ENCODE measurements around the gene EID1. TPM values are rescaled to one million over a fixed set of nuclear protein-coding genes. Genes with fewer than 3 reads are reported as not detected.

Gene EID1
- total RNA-seq, 4 donors from 2014 or later, result 57.6 to 88.6 (median 84.7) TPM

DNA sequence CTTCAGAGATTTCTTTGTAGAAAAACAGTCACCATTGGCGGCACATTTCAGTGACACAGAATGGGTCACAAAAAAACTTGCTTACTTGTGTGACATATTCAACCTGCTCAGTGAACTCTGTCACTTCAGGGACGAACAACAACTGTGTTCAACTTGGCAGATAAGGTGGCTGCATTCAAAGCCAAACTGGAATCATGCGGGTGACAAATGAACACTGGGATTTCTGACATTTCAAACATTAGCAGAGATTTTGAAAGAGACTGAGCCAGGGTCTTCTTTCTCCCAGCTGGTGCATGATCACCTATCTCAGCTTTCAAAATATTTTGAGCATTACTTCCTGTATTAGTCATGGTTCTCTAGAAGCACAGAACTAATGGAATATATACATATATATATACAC, 1.9 kb upstream of the EID1 start:
- Histone ChIP-seq H3K27me3 (no peaks in the 10 kb centered on the region), H3K27ac (no peak overlapping the region), H3K4me3 (no peak overlapping the region), H3K36me3 (no peaks in the 10 kb centered on the region), H3K4me1 (peaks cover 15% of the 10 kb centered on the region), H3K9me3 (no peaks in the 10 kb centered on the region)
- TF ChIP-seq, protein P1, sequence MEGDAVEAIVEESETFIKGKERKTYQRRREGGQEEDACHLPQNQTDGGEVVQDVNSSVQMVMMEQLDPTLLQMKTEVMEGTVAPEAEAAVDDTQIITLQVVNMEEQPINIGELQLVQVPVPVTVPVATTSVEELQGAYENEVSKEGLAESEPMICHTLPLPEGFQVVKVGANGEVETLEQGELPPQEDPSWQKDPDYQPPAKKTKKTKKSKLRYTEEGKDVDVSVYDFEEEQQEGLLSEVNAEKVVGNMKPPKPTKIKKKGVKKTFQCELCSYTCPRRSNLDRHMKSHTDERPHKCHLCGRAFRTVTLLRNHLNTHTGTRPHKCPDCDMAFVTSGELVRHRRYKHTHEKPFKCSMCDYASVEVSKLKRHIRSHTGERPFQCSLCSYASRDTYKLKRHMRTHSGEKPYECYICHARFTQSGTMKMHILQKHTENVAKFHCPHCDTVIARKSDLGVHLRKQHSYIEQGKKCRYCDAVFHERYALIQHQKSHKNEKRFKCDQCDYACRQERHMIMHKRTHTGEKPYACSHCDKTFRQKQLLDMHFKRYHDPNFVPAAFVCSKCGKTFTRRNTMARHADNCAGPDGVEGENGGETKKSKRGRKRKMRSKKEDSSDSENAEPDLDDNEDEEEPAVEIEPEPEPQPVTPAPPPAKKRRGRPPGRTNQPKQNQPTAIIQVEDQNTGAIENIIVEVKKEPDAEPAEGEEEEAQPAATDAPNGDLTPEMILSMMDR (IDR thresholded peaks at IDR 0.05), result no peak
- TF ChIP-seq POLR2AphosphoS5 (IDR thresholded peaks at IDR 0.05) (no peak), EP300 (IDR thresholded peaks at IDR 0.05) (no peak), POLR2A (IDR thresholded peaks at IDR 0.05) (no peak)
- DNase-seq (ENCODE audit: low spot score in 2 of 2), result no peak
- WGBS, result 94% methylated on average over 3 of the region's 3 CpGs

DNA sequence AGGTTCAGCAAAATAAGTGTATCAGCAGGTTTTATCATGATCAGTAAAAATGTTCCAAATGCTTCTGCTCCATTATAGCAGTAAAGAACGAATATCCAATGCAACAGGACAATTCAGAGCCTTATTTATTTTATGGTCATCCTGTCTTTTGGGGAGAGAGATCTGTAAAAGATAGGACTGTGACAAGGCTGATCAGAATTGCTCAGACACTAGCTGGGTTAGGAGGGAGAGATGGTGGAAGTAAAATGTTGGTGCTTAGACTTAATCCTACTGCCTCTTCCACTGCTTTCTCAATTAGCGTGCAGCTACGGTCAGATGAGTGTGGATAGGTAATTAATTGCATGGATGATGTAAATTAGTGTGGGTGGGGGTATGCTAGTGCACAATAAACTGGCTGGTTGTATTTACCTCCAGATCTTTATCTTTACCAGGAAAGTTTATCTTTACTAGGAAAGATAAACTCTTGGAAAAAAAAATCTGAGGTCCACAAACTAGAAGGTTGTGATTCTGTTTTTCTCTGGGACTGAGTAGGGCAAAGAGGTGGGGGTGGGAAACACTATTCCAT, 2.2 kb downstream of the EID1 start:
- 56% methylated on average over 3 of the region's 3 CpGs for WGBS
- Histone ChIP-seq H3K27ac (no peak overlapping the region), H3K4me3 (no peak overlapping the region), H3K9me3 (no peaks in the 10 kb centered on the region), H3K4me1 (peaks cover 15% of the 10 kb centered on the region), H3K27me3 (no peaks in the 10 kb centered on the region), H3K36me3 (no peaks in the 10 kb centered on the region)
- DNase-seq (ENCODE audit: low spot score in 2 of 2), result no peak
- TF ChIP-seq, protein P1 (IDR thresholded peaks at IDR 0.05), result no peak
- no peak for TF ChIP-seq POLR2A (IDR thresholded peaks at IDR 0.05)
- no peak for TF ChIP-seq POLR2AphosphoS5 (IDR thresholded peaks at IDR 0.05)
- TF ChIP-seq EP300 (IDR thresholded peaks at IDR 0.05), result no peak

DNA sequence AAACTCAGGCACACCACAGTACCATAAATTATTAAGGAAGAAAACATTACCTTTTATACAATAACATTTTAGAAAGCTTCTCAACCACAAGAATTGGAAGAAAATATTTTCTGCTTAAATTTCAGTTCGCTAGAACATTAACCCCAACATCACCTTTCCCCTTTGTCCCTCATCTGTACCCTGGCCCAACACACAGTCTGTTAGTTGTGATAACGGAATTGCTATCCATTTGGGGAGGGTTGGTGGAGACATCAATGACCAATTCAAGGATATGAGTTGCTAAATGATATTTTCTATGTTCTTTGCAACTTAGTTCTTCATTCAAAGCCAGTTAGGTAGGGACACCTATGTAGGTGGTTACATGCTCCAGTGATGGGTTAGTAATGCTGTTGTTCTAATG, 5.8 kb downstream of the EID1 start:
- Histone ChIP-seq H3K4me3 (no peak overlapping the region), H3K9me3 (no peaks in the 10 kb centered on the region), H3K36me3 (no peaks in the 10 kb centered on the region), H3K4me1 (peaks cover 12% of the 10 kb centered on the region), H3K27me3 (no peaks in the 10 kb centered on the region), H3K27ac (no peak overlapping the region)
- no peak for DNase-seq (ENCODE audit: low spot score in 2 of 2)
- TF ChIP-seq POLR2AphosphoS5 (IDR thresholded peaks at IDR 0.05), result no peak
- no peak for TF ChIP-seq POLR2A (IDR thresholded peaks at IDR 0.05)
- no peak for TF ChIP-seq EP300 (IDR thresholded peaks at IDR 0.05)
- TF ChIP-seq, protein P1 (IDR thresholded peaks at IDR 0.05), result no peak
- 91% methylated on average over 2 of the region's 2 CpGs for WGBS

DNA sequence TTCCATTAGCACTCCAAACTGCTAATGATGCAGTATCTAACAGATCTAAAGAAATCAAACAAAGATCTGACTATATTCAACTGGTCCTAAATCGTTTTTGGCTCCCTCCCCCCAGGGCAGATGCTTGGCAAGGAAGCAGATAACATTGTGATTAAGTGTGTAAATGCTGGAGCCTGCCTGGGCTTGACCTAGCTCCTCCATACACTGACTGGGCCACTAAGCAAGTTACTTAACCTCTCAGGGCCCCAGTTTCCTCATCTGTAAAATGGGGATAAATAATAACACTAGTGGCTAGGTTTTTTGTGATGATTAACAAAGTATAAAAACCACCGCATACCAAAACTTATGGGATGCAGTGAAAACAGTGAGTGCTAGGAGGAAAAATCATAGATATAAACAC, 9.2 kb downstream of the EID1 start:
- 53% methylated on average over 2 of the region's 2 CpGs for WGBS
- Histone ChIP-seq H3K9me3 (no peaks in the 10 kb centered on the region), H3K4me1 (no peaks in the 10 kb centered on the region), H3K27me3 (no peaks in the 10 kb centered on the region), H3K4me3 (no peak overlapping the region), H3K36me3 (no peaks in the 10 kb centered on the region), H3K27ac (no peak overlapping the region)
- TF ChIP-seq, protein P1 (IDR thresholded peaks at IDR 0.05), result no peak
- no peak for DNase-seq (ENCODE audit: low spot score in 2 of 2)

DNA sequence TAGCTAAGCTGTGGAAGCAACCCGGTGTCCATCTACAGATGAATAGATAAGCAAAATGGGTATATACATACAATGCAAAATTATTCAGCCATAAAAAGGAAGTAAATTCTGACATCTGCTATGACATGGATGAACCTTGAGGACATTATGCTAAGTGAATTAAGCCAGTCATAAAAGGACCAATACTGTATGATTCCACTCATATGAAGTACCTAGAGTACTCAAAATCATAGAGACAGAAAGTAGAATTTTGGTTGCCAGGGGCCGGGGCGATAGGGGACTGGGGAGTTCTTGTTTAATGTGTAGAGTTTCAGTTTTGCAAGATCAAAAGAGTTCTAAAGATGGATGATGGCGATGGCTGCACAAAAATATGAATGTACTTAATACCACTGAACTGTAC, 10.3 kb downstream of the EID1 start:
- H3K27me3 ChIP-seq, result no peaks in the 10 kb centered on the region
- no peak overlapping the region for H3K27ac ChIP-seq
- 89% methylated on average over 4 of the region's 4 CpGs for WGBS
- TF ChIP-seq EP300 (IDR thresholded peaks at IDR 0.05), result no peak
- TF ChIP-seq POLR2AphosphoS5 (IDR thresholded peaks at IDR 0.05), result no peak
- TF ChIP-seq, protein P1 (IDR thresholded peaks at IDR 0.05), result no peak
- no peak for TF ChIP-seq POLR2A (IDR thresholded peaks at IDR 0.05)
- no peak for DNase-seq (ENCODE audit: low spot score in 2 of 2)
- H3K36me3 ChIP-seq, result no peaks in the 10 kb centered on the region
- H3K4me1 ChIP-seq, result no peaks in the 10 kb centered on the region
- H3K4me3 ChIP-seq, result no peak overlapping the region
- H3K9me3 ChIP-seq, result no peaks in the 10 kb centered on the region
